GM12892 (cell line): Measurements from ENCODE around the gene STRA6.

Source experiments
- POLR2A ChIP-seq: IDR thresholded peaks from 2 replicates; pipeline ENCODE4 v1.6.1; 2011; ENCODE audit warnings: low read depth, low read length, control low read depth
- POLR2AphosphoS5 ChIP-seq: IDR thresholded peaks from 2 replicates; pipeline ENCODE4 v1.6.1; 2011; ENCODE audit warnings: low read depth, low read length, control low read depth
- TAF1 ChIP-seq: IDR thresholded peaks from 2 replicates; pipeline ENCODE4 v1.6.1; 2011; ENCODE audit warnings: low read depth, mild to moderate bottlenecking, control low read depth, low read length, borderline replicate concordance

GRCh38 chr15:74242441-74243185 is 40.0 kb upstream of the STRA6 start:
- TF ChIP-seq POLR2AphosphoS5 (no peak), POLR2A (no peak), TAF1 (no peak)
